GM19452 (cell line): ENCODE measurements around the gene C17orf67.

Experiments
- ATAC-seq: cut with Tn5 transposase; IDR thresholded peaks from one replicate; pipeline ENCODE4 v1.9.1; 2021; ENCODE audit not compliant: unreplicated experiment

Gene C17orf67

GRCh38 chr17:56834380-56835263 lies 902 bp upstream of the C17orf67 start:
- peak; percentile 26 for ATAC-seq

GRCh38 chr17:56833057-56833808 lies 487 bp downstream of the C17orf67 start:
- peak; percentile 58 for ATAC-seq

GRCh38 chr17:56832446-56832845 lies 1.3 kb downstream of the C17orf67 start:
- no peak for ATAC-seq

- no peak for ATAC-seq
These were observed 2.2 kb downstream of the C17orf67 start for GRCh38 chr17:56831369-56832095.

GRCh38 chr17:56830726-56831368 lies 2.9 kb downstream of the C17orf67 start:
- ATAC-seq = no peak

- no peak for ATAC-seq
These were observed 6.9 kb downstream of the C17orf67 start for GRCh38 chr17:56826611-56827414.

GRCh38 chr17:56824503-56824902 lies 9.2 kb downstream of the C17orf67 start:
- no peak for ATAC-seq

GRCh38 chr17:56823848-56824247 lies 9.9 kb downstream of the C17orf67 start:
- ATAC-seq = no peak

- ATAC-seq = no peak
These were observed 11.0 kb downstream of the C17orf67 start for GRCh38 chr17:56822725-56823124.

- ATAC-seq = no peak
These were observed 11.7 kb downstream of the C17orf67 start for GRCh38 chr17:56821847-56822534.

- ATAC-seq = no peak
These were observed 13.5 kb downstream of the C17orf67 start for GRCh38 chr17:56820207-56820606.

GRCh38 chr17:56819431-56820145 lies 14.1 kb downstream of the C17orf67 start:
- ATAC-seq = peak; percentile 72

GRCh38 chr17:56819030-56819429 lies 14.7 kb downstream of the C17orf67 start:
- ATAC-seq = no peak

GRCh38 chr17:56817066-56817465 lies 16.7 kb downstream of the C17orf67 start:
- no peak for ATAC-seq

GRCh38 chr17:56815711-56816110 lies 18.0 kb downstream of the C17orf67 start:
- no peak for ATAC-seq

- ATAC-seq = no peak
These were observed 20.8 kb downstream of the C17orf67 start for GRCh38 chr17:56812901-56813388.

GRCh38 chr17:56810891-56811775 lies 22.6 kb downstream of the C17orf67 start:
- no peak for ATAC-seq

- ATAC-seq = no peak
These were observed 23.4 kb downstream of the C17orf67 start for GRCh38 chr17:56810343-56810742.
